GM19438 (cell line): Measurements from ENCODE around the gene SMARCC1.

Source experiments
- ATAC-seq: cut with Tn5 transposase; IDR thresholded peaks from one replicate; pipeline ENCODE4 v1.9.1; 2021; ENCODE audit warnings: low read depth; ENCODE audit not compliant: unreplicated experiment

The SMARCC1 gene

GRCh38 chr3:47643092-47643491, 138.6 kb downstream of the SMARCC1 start:
- no peak for ATAC-seq

- no peak for ATAC-seq
These were observed 140.0 kb downstream of the SMARCC1 start for GRCh38 chr3:47641739-47642138.

DNA sequence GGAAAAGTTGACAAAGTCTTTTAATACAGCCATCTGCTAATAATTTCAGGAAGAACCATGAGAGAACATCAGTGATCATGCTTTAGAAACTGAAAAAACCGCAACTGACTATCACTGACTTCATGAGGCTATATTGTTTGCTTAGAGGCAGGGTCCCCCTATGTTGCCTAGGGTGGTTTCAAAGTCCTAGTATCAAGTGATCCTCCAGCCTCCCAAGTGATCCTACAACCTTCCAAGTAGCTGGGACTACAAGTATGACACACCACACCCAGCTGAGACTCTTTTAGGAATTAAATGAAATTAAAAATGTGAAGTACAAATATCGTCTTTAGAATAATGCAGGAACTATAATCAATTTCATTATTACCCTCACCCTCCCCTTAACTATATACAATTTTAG, 144.8 kb downstream of the SMARCC1 start:
- no peak for ATAC-seq

DNA sequence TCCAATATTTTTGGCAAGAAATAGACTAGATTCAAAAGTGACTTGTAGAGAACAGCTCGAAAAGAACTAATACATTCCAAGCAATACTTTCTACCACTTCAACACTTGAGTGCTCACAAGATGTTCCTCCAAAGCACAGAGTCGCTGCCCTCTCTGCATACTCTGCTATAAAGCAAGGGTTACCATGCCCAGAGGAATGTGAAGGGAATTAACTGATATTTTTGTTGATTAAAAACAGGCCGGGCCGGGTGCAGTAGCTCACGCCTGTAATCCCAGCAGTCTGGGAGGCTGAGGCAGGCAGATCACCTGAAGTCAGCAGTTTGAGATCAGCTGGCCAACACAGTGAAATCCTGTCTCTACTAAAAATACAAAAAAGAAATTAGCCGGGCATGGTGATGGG, 145.5 kb downstream of the SMARCC1 start:
- no peak for ATAC-seq

GRCh38 chr3:47635536-47635935, 146.2 kb downstream of the SMARCC1 start:
- no peak for ATAC-seq

DNA sequence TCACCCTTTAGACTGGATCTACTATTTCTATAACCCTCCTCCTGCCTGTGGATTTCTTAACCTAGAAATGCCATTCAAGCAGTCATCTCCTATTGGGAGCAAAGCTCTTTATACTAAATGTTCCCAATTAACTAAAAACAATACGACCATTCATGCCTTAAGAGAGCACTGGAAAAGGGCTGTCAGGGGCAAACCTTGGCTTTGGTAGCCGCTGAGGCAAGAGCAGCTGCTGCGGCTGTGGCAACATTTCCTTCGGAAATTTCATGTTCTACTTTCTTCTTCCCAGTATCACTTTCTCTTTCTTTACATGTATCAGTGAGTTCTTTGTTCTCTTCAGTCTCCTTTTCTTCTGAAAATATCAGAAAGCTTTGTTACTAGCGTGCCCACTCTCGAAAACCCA, 146.7 kb downstream of the SMARCC1 start:
- no peak for ATAC-seq

DNA sequence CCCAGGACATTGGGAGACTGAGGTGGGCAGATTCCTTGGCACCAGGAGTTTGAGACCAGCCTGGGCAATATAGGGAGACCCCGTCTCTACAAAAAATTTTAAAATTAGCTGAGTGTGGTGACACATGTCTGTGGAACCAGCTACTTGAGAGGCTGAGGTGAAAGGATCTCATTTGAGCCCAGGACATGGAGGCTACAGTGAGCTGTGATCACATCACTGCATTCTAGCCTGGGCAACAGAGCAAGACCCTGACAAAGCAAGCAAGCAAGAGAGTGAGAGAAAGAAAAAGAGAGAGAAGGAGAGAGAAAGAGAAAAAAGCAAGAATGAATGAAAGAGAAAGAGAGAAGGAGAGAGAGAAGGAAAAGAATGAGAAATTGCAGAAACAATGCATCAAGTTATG, 150.9 kb downstream of the SMARCC1 start:
- ATAC-seq = no peak

DNA sequence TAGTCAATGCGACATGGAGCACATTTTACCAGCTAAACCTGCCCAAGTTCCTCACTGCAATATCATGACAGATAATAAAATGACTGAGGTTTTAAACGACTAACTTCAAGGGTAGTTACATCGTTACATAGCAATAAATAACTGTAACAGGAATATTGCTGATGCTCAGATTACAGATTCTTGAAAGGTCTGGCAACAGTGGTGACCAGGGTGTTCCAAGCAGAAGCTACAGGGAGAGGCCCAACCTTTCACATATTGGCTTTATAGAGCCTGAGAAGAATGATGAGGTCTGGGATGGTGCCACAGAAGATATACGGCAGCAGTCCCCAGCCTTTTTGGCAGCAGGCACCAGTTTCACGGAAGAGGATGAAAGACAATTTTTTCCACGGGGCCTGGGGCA, 151.9 kb downstream of the SMARCC1 start:
- ATAC-seq = no peak

DNA sequence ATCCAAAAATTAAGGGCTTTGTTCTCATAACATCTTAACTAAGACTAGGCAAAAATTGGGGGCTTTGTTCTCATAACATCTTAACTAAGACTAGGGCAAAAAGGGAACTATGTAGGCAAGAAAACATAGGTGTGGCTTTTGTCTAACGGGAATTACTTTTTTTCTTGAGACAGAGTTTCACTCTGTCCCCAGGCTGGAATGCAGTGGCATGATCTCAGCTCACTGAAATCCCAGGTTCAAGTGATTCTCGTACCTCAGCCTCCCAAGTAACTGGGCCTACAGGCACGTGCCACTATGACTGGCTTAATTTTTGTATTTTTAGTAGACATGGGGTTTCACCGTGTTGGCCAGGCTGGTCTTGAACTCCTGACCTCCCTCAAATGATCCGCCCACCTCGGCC, 153.3 kb downstream of the SMARCC1 start:
- no peak for ATAC-seq

GRCh38 chr3:47622671-47623461, 158.8 kb downstream of the SMARCC1 start:
- ATAC-seq = no peak

DNA sequence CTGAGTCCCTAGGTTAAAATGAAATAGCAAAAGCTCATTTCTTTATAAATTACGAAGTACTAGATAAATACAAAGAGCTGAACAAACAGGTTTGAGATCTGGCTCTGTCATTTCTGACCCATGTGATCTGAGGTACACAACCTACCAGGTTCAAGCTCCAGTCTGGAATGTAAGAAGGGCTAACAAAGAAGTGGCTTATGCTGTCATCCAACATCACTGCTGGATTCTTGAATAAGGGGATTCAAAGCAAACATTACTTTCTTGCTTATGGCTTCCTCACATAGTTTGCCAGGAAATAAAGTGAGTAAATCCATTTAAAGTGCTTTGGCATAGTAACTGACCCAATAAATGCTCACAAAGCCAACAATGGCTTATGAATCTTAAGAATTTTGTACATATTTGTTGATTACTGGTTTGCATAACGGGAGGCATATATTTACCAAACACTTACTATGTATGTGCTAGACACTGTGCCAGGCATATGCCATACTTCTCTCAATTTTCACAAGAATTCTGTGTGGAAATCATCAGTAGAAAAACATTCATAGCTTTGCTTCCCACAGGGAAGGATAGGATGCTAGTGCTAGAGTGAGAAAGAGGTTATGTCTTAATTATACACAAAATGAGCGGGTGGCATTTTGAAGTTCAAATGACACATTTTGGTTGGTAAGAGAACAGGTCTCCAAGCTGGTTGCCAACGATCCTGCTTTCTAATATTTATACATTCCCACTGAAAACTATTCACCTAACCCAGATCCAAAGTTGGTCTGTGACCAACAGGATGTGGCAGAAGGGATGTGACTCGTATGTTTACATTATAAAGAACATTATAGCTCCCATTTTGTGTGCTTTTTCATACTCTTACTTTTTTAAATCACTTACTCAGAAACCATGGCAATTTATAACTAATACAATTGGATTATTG, 164.3 kb downstream of the SMARCC1 start:
- ATAC-seq = no peak

GRCh38 chr3:47614788-47615187, 166.9 kb downstream of the SMARCC1 start:
- ATAC-seq = no peak

GRCh38 chr3:47613722-47614121, 168.0 kb downstream of the SMARCC1 start:
- no peak for ATAC-seq

DNA sequence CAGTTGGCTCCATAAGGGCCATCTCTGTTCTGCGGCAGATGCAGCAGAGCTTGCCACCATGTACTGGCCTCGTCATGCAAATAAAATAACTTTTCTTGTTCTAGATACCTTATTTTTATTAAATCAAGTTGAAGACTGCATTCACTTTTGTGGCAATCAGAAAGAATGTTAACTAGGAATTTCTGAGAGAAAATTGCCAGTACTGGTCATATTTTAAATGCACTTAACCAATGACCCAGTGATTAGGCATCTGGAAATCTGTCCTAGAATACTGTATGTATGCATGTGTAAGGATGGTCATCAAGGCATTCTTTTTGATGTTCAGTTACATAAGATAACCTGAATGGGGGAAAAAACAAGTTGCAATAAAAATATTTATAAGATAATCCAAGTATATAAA, 168.8 kb downstream of the SMARCC1 start:
- ATAC-seq = no peak

DNA sequence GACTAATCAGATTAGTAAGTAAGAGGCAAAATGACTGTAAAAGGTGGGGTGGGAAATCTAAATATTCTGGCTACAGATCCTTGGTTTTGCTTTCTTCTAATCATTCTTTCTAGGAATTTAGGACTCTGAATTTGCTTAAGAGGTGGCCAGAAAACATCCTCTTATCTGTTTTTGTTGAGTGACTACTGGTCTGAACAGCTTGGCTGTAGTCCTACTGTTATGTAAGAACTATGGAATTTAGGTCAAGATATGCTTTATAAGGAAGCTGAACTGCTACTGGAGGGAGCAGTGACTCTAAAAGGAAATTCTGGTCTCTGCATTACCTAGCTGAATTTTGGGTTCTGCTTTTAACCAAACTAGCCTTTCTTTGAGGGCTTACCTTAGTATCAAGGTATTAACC, 169.5 kb downstream of the SMARCC1 start:
- ATAC-seq = no peak

DNA sequence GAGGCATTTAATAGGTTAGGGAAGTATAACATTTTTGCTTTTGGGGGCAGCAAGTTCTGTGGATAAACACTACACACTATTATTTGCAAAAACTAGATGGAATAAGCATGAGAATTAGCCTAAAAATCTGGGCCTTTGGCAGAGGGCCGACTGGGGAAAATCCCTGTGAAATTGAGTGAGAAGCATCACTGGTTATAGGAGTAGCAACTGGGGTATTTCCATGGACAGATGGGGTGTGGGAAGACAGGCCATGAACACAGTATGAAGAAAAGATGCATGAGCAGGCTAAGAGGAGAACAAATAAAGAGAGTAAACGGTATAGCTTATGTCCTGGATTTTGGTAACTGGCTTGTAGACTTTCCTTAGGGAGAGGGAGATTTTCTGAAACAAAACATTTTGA, 170.1 kb downstream of the SMARCC1 start:
- ATAC-seq = no peak

DNA sequence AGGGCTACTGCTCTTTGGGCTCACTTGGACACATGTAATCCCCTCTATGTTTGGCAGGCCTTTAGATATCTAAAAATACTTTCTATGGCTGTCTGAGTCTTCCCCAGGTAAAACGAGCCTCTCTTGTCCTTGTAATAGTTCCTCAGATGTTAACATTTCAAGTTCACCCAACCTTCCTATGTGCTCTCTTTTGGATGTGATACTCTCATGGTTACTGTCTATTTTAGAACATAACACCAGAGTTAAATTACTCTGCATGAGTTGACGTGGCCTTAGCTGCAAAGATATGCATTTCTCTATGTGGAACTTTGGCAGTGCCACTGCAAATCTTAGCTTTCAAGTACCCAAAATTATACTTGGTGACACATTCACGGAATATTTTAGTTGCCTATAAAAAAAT, 171.1 kb downstream of the SMARCC1 start:
- no peak for ATAC-seq

- no peak for ATAC-seq
These were observed 174.4 kb downstream of the SMARCC1 start for GRCh38 chr3:47607335-47607734.

GRCh38 chr3:47606165-47606564, 175.5 kb downstream of the SMARCC1 start:
- ATAC-seq = no peak

GRCh38 chr3:47605652-47606051, 176.0 kb downstream of the SMARCC1 start:
- ATAC-seq = no peak

DNA sequence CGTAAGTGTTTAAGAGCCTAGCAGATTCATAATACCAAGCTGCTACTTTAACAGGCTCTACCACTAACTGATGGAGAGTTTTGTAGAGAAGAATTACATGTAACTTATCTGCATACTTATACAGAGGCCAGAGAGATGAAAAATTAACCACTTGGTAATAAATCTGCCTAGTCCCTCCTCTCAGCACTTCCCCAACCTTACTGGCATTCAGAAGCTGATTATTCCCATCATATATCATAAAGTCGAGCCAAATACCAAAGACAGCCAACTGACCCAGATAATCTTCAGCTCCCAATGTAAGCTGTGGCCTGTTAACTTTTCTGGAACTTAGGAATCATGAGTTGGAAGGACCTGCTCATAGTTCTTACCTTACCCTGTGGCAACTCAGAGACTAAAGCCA, 177.5 kb downstream of the SMARCC1 start:
- no peak for ATAC-seq

DNA sequence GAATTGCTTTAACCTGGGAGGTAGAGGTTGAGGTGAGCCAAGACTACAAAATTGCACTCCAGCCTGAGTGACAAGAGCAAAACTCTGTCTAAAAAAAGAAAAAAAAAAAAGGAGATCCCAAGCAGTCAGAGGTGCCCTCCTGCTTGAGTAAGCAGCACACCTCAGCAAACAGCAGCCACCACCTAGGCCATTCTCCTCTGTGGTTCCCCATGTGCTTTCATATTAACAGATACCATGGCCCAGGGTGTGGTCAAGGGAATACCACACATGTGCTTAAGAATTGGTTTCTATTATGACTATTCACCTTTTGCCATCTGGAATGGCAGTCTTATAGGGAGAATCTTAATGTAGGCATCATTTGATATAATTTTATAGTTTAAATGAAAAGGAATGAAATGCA, 178.4 kb downstream of the SMARCC1 start:
- ATAC-seq = no peak
